SH-SY5Y (cell line): ENCODE measurements around the gene ORMDL2.

Source experiments
- GATA2 ChIP-seq: IDR thresholded peaks from 2 replicates; pipeline ENCODE4 v1.6.1; 2011; ENCODE audit warnings: mild to moderate bottlenecking, low read depth, low read length
- GATA3 ChIP-seq: IDR thresholded peaks from 2 replicates; pipeline ENCODE4 v1.6.1; 2011; ENCODE audit warnings: low read depth, mild to moderate bottlenecking, low read length, moderate library complexity

Gene ORMDL2

DNA sequence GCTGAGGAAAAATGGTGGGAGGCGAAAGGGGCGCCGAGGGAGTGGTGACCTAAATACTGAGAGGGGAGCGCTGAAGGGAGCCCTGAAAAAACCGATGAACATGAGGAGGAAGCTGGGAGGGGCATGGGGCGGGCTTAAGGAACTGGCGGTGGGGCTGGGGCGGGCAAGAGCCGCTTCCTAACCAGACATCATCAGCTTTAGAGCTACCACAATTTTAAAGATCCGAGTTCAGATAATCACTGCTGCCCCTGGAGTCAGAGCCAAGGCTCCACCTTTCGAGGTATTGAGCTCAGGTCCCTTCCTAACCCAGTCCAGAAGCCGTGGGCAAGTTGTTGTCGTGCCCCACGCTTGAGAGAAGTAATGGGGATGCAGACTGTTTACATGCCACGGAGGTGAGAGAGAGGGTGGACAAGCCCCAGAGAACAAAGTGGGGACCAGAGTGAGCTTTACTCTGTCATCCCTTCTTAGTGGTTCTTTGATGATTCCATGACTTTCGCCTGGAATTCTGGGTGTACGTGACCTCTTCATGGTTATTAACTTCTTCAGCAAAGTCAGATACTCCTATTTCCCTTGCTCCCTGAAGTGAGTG lies 393 bp downstream of the ORMDL2 start:
- TF ChIP-seq GATA2: no peak
- no peak for TF ChIP-seq GATA3

GRCh38 chr12:55818886-55819285 lies 1.0 kb downstream of the ORMDL2 start:
- TF ChIP-seq GATA3: no peak
- TF ChIP-seq GATA2: no peak

DNA sequence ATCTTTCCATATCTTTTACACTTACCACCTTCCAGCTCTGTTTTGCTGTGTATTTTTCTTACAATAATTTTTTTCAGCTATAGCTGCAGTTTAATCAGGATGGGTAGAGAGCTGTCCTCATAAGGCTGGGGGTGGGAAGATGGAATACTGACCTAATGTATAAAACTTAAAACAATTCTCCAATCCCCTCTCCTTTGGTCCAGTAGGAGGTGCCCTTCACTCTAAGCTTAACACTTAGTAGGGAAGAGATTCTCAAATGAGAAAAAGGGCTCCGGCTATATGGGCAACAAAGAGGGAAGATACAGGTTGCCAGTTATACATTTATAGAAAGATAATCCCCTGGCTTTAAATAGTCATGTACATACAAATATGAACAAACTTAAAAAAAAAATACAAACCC lies 2.8 kb downstream of the ORMDL2 start:
- TF ChIP-seq GATA3 (no peak), GATA2 (no peak)

GRCh38 chr12:55822228-55822627 lies 4.4 kb downstream of the ORMDL2 start:
- TF ChIP-seq GATA3: no peak
- no peak for TF ChIP-seq GATA2

GRCh38 chr12:55823419-55823818 lies 5.6 kb downstream of the ORMDL2 start:
- TF ChIP-seq GATA3: no peak
- TF ChIP-seq GATA2: no peak

GRCh38 chr12:55824726-55825125 lies 6.9 kb downstream of the ORMDL2 start:
- TF ChIP-seq GATA2: no peak
- no peak for TF ChIP-seq GATA3

- TF ChIP-seq GATA2: no peak
- TF ChIP-seq GATA3: no peak
These were observed 10.0 kb downstream of the ORMDL2 start for GRCh38 chr12:55827806-55828205.

- TF ChIP-seq GATA2 (no peak), GATA3 (no peak)
These were observed 10.5 kb downstream of the ORMDL2 start for GRCh38 chr12:55828357-55828756.

DNA sequence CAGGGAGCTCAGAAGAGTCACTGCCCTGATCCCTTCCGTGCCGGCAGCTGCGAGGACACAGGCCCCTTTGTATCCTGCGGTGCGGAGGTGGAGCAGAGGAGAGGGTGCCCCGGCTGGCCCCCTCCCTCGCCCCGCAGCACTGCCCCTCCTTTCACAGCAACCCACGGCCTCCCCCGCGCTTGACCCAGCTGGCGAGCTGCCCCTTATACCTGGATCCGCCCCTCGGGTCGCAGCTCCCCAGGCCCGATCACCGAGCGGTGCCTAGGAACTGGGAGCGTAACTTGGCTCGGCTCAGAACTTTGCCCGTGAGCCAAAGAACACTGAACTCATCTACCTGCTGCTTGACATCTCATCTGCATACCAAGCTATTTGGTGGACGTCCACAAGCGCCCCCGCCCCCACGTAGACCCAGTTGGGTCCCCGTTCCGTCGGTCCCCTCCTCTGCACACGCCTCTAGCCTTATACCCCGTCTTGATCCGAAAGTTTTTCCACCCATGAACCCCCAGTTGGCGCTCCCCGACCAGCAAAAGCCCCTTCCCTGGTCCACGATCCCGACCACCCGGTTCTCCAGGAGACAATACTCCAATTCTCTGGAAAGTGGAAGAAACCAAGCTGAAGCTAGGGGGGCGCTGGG lies 12.2 kb downstream of the ORMDL2 start:
- TF ChIP-seq GATA2 (no peak), GATA3 (no peak)

- no peak for TF ChIP-seq GATA2
- no peak for TF ChIP-seq GATA3
These were observed 13.0 kb downstream of the ORMDL2 start for GRCh38 chr12:55830601-55831446.

GRCh38 chr12:55831447-55831815 lies 13.6 kb downstream of the ORMDL2 start:
- no peak for TF ChIP-seq GATA3
- no peak for TF ChIP-seq GATA2

DNA sequence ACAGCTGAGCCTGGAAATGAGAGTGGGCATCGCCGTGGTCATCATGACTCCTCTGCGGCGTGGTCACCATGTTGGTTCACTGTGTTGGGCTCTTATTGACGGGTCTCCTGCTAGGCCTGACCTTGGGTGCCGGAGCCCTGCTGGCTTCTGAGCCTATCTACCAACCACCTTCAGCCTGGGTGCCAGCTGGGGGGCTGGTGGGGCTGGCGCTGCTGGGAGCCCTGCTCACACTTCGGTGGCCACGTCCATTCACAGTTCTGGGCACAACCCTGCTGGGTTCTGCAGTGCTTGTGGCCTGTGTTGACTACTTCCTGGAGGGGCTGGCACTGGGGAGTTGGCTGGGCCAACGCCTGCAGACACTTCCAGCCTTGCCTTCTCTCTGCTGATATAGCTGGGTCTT lies 15.2 kb downstream of the ORMDL2 start:
- TF ChIP-seq GATA2 (no peak), GATA3 (no peak)

GRCh38 chr12:55838361-55838760 lies 20.5 kb downstream of the ORMDL2 start:
- TF ChIP-seq GATA2: no peak
- no peak for TF ChIP-seq GATA3

GRCh38 chr12:55839345-55840140 lies 21.7 kb downstream of the ORMDL2 start:
- TF ChIP-seq GATA3: no peak
- no peak for TF ChIP-seq GATA2
